HG02623 (cell line): ENCODE measurements around the gene FBXL15.

Experiments
- ATAC-seq: cut with Tn5 transposase; IDR thresholded peaks from one replicate; pipeline ENCODE4 v1.9.1; 2021; ENCODE audit warnings: moderate library complexity; ENCODE audit not compliant: unreplicated experiment

FBXL15 gene

DNA sequence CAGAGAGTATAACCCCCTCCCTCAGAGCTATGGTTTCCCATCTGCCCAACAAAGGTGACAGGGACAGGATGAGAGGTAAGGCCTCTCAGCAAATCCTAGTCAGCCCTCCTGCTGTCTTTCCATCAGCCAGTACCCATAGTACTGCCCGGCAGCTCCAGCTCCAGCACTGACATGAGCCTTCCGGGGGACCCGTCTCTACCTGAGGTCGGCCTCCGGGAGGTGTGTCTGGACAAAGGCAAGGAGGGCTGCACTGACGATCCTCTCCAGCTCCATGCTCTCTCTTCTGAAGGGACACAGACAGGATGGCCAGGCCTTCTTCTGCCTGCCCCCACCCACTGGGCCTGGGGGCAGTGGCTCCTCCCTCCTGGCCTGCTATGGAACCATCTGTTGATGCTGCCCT, 4.3 kb downstream of the FBXL15 start:
- no peak for ATAC-seq

DNA sequence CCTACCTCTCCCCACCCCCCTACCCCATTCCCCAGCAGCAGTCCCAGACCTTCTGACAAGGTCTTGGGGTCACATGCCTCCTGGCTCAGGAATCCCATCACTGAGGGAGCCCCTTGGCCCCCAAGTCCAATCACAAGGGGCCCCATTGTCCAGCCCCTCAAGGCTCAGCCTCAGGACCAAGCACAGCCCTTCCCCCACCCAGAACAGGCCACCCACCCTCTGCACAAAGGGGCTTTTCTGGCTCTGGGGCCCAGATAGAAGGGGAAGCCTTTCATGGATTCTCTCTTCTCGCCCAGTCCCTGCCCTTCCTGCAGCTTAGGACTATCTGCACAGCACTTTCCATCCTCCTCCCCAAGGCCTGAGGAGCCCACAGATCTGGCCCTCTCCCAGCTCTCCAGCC, 4.8 kb downstream of the FBXL15 start:
- ATAC-seq = no peak

GRCh38 chr10:102426803-102427287, 6.2 kb downstream of the FBXL15 start:
- ATAC-seq = no peak

DNA sequence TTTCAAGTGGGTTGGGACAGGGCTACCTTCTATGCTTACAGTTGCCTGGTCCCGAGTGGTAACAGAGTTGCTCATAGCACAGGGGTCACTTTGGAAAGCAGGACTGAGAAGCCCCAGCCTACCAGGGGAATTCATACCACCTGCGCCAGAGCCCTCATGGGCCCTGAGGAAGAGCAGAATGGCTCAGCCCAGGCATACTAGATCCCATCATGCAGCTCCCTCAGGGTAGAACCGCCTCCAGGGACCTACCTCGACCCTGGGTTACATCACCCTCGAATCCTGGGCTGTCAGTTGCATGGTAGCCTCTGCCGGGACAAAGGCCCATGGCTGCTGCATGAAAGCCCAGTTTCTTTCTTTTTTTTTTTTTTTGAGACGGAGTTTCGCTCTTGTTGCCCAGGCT, 8.8 kb downstream of the FBXL15 start:
- ATAC-seq = no peak

- no peak for ATAC-seq
Observed at GRCh38 chr10:102431452-102432124, 11.0 kb downstream of the FBXL15 start.

- peak; percentile 81 for ATAC-seq
Observed at GRCh38 chr10:102432162-102432950, 11.7 kb downstream of the FBXL15 start, which contains the start of gene CUEDC2. TSS of gene CUEDC2 (minus strand) at chr10:102432574. CDS start at chr10:102425188, 7,386 bp downstream.

GRCh38 chr10:102433619-102434046, 13.0 kb downstream of the FBXL15 start:
- no peak for ATAC-seq

GRCh38 chr10:102434394-102435132, 13.9 kb downstream of the FBXL15 start:
- no peak for ATAC-seq

GRCh38 chr10:102435133-102435497, 14.5 kb downstream of the FBXL15 start:
- ATAC-seq = no peak

DNA sequence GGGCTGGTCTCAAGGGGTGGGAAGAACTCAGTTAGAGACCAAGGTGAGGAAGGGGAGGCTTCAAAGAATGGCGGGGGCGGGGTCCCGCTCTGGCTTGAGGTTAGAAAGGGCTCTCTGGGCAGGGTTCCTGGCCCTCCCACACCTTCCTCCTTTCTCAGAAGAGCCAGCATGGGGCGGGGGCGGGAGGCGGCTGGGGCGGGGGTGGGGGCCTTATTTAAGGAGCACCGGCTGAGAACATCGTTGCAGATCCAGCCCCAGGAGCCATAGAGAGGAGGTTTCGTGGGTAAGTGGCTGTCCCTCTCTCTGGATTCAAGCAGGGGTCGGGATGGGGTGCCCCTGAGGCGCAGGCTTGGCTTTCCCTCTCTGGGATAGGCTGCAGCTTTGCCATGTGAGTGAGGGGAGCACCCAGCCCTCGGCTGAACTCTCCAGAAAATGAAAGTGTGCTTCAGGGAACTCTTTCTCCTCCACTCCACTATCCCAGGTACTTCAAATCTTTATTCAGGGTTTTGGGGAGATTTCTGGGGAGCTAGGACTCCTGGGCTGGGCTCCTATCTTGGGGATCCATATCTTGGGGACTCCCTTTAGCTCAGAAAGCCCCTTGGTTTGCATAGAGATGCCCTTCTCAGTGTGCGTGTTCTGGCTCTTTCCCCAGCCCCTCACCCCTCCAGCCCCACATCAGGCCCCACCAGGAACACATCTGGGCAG, 15.0 kb downstream of the FBXL15 start:
- ATAC-seq = no peak

GRCh38 chr10:102436312-102436711, 15.7 kb downstream of the FBXL15 start:
- ATAC-seq = no peak

- ATAC-seq = no peak
Observed at GRCh38 chr10:102437515-102437914, 16.9 kb downstream of the FBXL15 start.

- no peak for ATAC-seq
Observed at GRCh38 chr10:102438374-102438773, 17.7 kb downstream of the FBXL15 start.

DNA sequence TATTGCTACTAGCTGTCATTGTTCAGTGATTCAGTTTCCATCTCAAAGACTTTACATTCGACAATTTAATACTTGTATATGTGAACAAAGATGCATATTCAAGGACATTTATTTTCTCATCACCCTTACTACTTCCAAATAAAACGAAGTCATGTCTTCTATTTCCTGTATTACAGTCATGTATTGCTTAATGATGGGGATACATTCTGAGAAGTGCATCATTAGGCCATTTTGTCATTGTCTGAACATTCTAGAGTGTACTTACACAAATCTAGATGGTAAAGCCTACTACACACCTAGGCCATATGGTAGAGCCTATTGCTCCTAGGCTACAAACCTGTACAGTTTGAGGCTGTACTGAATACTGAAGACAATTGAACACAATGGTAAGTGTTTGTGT, 24.2 kb downstream of the FBXL15 start:
- ATAC-seq = no peak

- ATAC-seq = peak; percentile 36
Observed at GRCh38 chr10:102449321-102450123, 28.9 kb downstream of the FBXL15 start.

DNA sequence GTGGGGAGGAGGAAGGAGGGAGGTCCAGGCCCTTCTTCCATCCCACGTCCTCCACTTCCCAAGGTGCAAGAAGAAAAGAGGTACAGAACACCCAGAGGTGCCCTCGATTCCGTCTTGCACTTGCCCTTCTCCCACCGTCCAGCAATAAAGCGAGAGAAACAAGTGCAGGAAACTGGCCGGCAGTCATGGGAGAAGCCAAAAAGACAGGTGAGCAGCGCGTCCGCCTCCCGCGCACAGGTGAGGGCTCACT, 29.4 kb downstream of the FBXL15 start:
- no peak for ATAC-seq

GRCh38 chr10:102450374-102451104, 29.9 kb downstream of the FBXL15 start:
- peak; percentile 68 for ATAC-seq

DNA sequence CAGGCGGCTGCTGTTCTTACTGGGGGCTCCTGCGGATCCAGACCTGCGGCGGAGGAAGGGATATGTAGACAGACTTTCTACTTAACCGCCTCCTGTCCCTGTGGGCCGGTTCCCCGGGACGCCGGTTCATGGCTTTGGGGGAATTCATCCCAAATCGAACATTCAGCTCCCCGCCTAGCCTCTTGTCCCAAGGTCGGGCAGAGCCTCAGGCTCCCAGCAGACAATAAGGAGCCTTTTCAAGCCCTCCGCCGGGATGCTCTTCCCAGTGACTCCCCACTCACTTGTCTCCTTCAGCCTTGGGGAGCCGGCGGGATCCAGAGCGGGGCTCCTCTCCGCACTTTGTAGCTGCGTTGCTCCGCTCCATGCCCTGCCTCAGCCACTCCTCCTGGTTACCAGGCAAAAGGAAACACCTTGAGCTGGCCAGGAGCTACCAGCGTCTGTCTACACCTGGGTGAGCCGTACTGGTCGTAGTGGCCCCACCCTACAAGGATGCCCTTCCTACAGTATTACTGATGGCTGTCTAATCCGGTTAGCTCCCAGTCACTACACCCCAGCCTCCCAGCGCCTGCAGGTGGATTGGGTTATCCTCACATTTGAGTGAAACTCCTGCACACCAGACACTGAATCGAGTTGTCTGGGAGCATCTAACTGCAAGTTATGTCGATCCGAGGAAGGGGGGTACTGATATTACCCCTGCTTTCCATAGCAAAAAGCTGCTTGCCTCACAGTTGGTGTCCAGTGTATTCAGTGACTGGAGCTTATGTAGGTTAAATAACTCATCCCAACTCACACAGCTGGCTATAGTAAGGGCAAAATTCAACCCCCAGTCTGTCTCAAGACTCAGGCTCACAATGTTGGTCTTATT, 30.7 kb downstream of the FBXL15 start, which contains the start of gene C10orf95:
C10orf95 (minus strand) TSS at position 439 of the 865 bp plus-strand sequence. CDS start 450 bp downstream, outside the sequence.
- no peak for ATAC-seq
